Naive thymus-derived CD4-positive, alpha-beta T cell (primary cell): ENCODE measurements around the gene UBFD1. TPM values are rescaled to one million over a fixed set of nuclear protein-coding genes. Genes with fewer than 3 reads are reported as not detected.
"Not testable (repeated sequence)": the region's sequence is repeated elsewhere in the genome, so short reads cannot be mapped to it uniquely, and the experiment has no call there.

Experiments used
- ATAC-seq: fragments of 150-1000 bp; cut with Tn5 transposase; 2 replicates; pipeline ENCODE4 v1.10.0; 2021; ENCODE audit warnings: mild to moderate bottlenecking, moderate library complexity
- CTCF ChIA-PET: fragments of 350-600 bp; sonication (Branson Sonifier 250); formaldehyde crosslinking; loops from one replicate; lab custom pipeline; 2021; ENCODE audit warnings: antibody characterized with exemption; lab: Charles Lee
- POLR2A ChIA-PET: fragments of 350-600 bp; sonication (Branson Sonifier 250); formaldehyde crosslinking; loops from one replicate; lab custom pipeline; 2021; ENCODE audit warnings: antibody characterized with exemption, inconsistent platforms; lab: Charles Lee
- DNase-seq, 9 donors: peaks; one replicate each; pipeline versions ENCODE4 v3.0.0 to v3.0.0-alpha.2; 2020 to 2022; ENCODE audit warnings: mixed read lengths in 1 of 9
- H3K27ac ChIP-seq: one replicate; pipeline ENCODE4 v1.7.0; 2013; ENCODE audit warnings: mild to moderate bottlenecking, low read depth, low read length, moderate library complexity
- H3K27me3 ChIP-seq, 2 donors: one replicate each; pipeline ENCODE4 v1.7.0; 2013; ENCODE audit warnings: low read length in 2 of 2, mild to moderate bottlenecking in 2 of 2, moderate library complexity in 2 of 2; ENCODE audit not compliant: control insufficient read depth in 2 of 2, insufficient read depth in 2 of 2
- H3K36me3 ChIP-seq, 3 experiments: 1 replicate in 2 of 3; 2 replicates in 1 of 3; pipeline ENCODE4 v1.7.0; 2013; ENCODE audit warnings: low read length in 3 of 3, mild to moderate bottlenecking in 3 of 3, moderate library complexity in 1 of 3; ENCODE audit not compliant: insufficient read depth in 3 of 3, control insufficient read depth in 2 of 3
- H3K4me1 ChIP-seq, 2 donors: one replicate each; pipeline ENCODE4 v1.7.0; 2013; ENCODE audit warnings: low read length in 2 of 2, mild to moderate bottlenecking in 2 of 2, moderate library complexity in 1 of 2; ENCODE audit not compliant: control insufficient read depth in 2 of 2, insufficient read depth in 2 of 2
- H3K4me3 ChIP-seq: 2 replicates; pipeline ENCODE4 v1.7.0; 2013; ENCODE audit warnings: mild to moderate bottlenecking, low read length
- H3K9me3 ChIP-seq, 3 experiments: 1 replicate in 2 of 3; 2 replicates in 1 of 3; pipeline ENCODE4 v1.7.0; 2013; ENCODE audit warnings: low read length in 3 of 3; ENCODE audit not compliant: control insufficient read depth in 2 of 3
- H3K27ac Mint-ChIP-seq, 9 donors: one replicate each; pipeline ENCODE4 v1.8.0; 2020 to 2022; ENCODE audit warnings: mixed read lengths in 9 of 9, mild to moderate bottlenecking in 8 of 9, moderate library complexity in 5 of 9, inconsistent platforms in 2 of 9
- H3K27me3 Mint-ChIP-seq, 5 donors: one replicate each; pipeline ENCODE4 v1.8.0; 2021 to 2022; ENCODE audit warnings: mixed read lengths in 5 of 5, mild to moderate bottlenecking in 1 of 5
- H3K36me3 Mint-ChIP-seq, 5 donors: one replicate each; pipeline ENCODE4 v1.8.0; 2020 to 2022; ENCODE audit warnings: mixed read lengths in 5 of 5, mild to moderate bottlenecking in 3 of 5, inconsistent platforms in 1 of 5
- H3K4me1 Mint-ChIP-seq, 7 donors: one replicate each; pipeline ENCODE4 v1.8.0; 2020 to 2022; ENCODE audit warnings: mixed read lengths in 7 of 7, mild to moderate bottlenecking in 3 of 7, inconsistent platforms in 1 of 7
- H3K4me3 Mint-ChIP-seq, 10 donors: one replicate each; pipeline ENCODE4 v1.8.0; 2020 to 2022; ENCODE audit warnings: mild to moderate bottlenecking in 10 of 10, mixed read lengths in 10 of 10, moderate library complexity in 6 of 10, inconsistent platforms in 2 of 10
- H3K9me3 Mint-ChIP-seq, 11 donors: one replicate each; pipeline ENCODE4 v1.8.0; 2020 to 2022; ENCODE audit warnings: mixed read lengths in 11 of 11, mild to moderate bottlenecking in 4 of 11, inconsistent platforms in 1 of 11, moderate library complexity in 1 of 11
- intact Hi-C, 2 donors: fragments of 100-400 bp; cut with micrococcal nuclease; formaldehyde crosslinking; loops; one replicate each; pipeline ENCODE4 v1.15.1; 2023
- polyA plus RNA-seq, 2 donors: library from polyadenylated mRNA; unstranded; fragments of 300-500 nt; fragmentation: Illumina TruSeq; gene quantifications; one replicate each; pipeline ENCODE4 v1.2.3, GENCODE V29; 2021
- total RNA-seq, 6 experiments: library from RNA in 5 of 6; stranded (reverse) in 5 of 6; gene quantifications; 1 replicate in 5 of 6; 2 replicates in 1 of 6; pipeline ENCODE4 v1.2.3 and lab custom pipeline; 2021 to 2026

UBFD1 gene
- total and polyA plus RNA-seq, 7 experiments from 2014 or later: 8.3 to 54.4 (median 45.9) TPM

GRCh38 chr16:23534868-23535860, 22.4 kb upstream of the UBFD1 start:
- Mint-ChIP-seq H3K9me3 (no peaks in the 10 kb centered on the region), H3K27me3 (no peaks in the 10 kb centered on the region), H3K4me3 (no peak overlapping the region), H3K27ac (no peak overlapping the region), H3K4me1 (peaks cover 0 to 2% (median 0%) of the 10 kb centered on the region in 7 donors), H3K36me3 (peaks cover 0 to 26% (median 4%) of the 10 kb centered on the region in 5 donors)
- no peak overlapping the region for H3K27ac ChIP-seq
- DNase-seq: no peak
- no peaks in the 10 kb centered on the region for H3K4me1 ChIP-seq
- ChIA-PET POLR2A (no interaction called here), CTCF (no interaction called here)
- no peaks in the 10 kb centered on the region for H3K9me3 ChIP-seq
- intact Hi-C loops: no loop called here
- no peak for ATAC-seq
- H3K4me3 ChIP-seq: no peak overlapping the region
- H3K36me3 ChIP-seq: peaks cover 0 to 79% (median 0%) of the 10 kb centered on the region in 3 experiments
- H3K27me3 ChIP-seq: no peaks in the 10 kb centered on the region

- Histone ChIP-seq H3K27me3 (no peaks in the 10 kb centered on the region), H3K4me3 (no peak overlapping the region), H3K9me3 (no peaks in the 10 kb centered on the region), H3K27ac (no peak overlapping the region), H3K4me1 (no peaks in the 10 kb centered on the region), H3K36me3 (peaks cover 0 to 77% (median 0%) of the 10 kb centered on the region in 3 experiments)
- DNase-seq: no peak
- POLR2A ChIA-PET: no interaction called here
- no peak for ATAC-seq
- no peak overlapping the region for H3K27ac Mint-ChIP-seq
- CTCF ChIA-PET: no interaction called here
- peaks cover 0 to 2% (median 0%) of the 10 kb centered on the region in 7 donors for H3K4me1 Mint-ChIP-seq
- no peaks in the 10 kb centered on the region for H3K9me3 Mint-ChIP-seq
- intact Hi-C loops: no loop called here
- no peaks in the 10 kb centered on the region for H3K27me3 Mint-ChIP-seq
- H3K4me3 Mint-ChIP-seq: no peak overlapping the region
- H3K36me3 Mint-ChIP-seq: peaks cover 0 to 25% (median 4%) of the 10 kb centered on the region in 5 donors
These were observed 21.6 kb upstream of the UBFD1 start for GRCh38 chr16:23535901-23536300.

DNA sequence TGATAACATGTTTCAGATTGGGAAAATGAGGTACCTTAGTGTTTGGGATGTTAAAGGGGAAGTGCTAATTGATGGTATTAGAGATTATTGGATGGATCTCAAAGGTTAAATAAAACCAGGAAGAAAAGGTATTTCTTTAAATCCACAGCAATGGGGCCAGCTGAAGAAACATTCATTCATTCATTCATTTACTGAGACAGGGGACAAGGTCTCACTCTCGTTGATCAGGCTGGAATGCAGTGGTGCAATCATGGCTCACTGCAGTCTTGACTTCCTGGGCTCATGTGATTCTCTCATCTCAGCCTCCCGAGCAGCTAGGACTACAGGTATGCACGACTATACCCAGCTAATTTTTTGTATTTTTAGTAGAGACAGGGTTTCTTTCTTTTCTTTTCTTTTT, 20.1 kb upstream of the UBFD1 start:
- ChIA-PET POLR2A (no interaction called here), CTCF (no interaction called here)
- H3K4me3 ChIP-seq: no peak overlapping the region
- H3K27ac Mint-ChIP-seq: no peak overlapping the region
- no peaks in the 10 kb centered on the region for H3K27me3 Mint-ChIP-seq
- peaks cover 0 to 25% (median 4%) of the 10 kb centered on the region in 5 donors for H3K36me3 Mint-ChIP-seq
- intact Hi-C loops: no loop called here
- no peaks in the 10 kb centered on the region for H3K9me3 Mint-ChIP-seq
- H3K27me3 ChIP-seq: no peaks in the 10 kb centered on the region
- no peak for ATAC-seq
- H3K27ac ChIP-seq: no peak overlapping the region
- no peak for DNase-seq
- peaks cover 0 to 70% (median 0%) of the 10 kb centered on the region in 3 experiments for H3K36me3 ChIP-seq
- H3K4me1 Mint-ChIP-seq: peaks cover 0 to 2% (median 0%) of the 10 kb centered on the region in 7 donors
- no peak overlapping the region for H3K4me3 Mint-ChIP-seq
- no peaks in the 10 kb centered on the region for H3K4me1 ChIP-seq
- H3K9me3 ChIP-seq: no peaks in the 10 kb centered on the region

GRCh38 chr16:23538919-23539278, 18.6 kb upstream of the UBFD1 start:
- intact Hi-C loops: no loop called here
- Histone ChIP-seq H3K36me3 (peaks cover 0 to 65% (median 0%) of the 10 kb centered on the region in 3 experiments), H3K27me3 (no peaks in the 10 kb centered on the region), H3K4me3 (no peak overlapping the region), H3K9me3 (no peaks in the 10 kb centered on the region), H3K4me1 (no peaks in the 10 kb centered on the region), H3K27ac (no peak overlapping the region)
- Mint-ChIP-seq H3K4me1 (peaks cover 0 to 4% (median 0%) of the 10 kb centered on the region in 7 donors), H3K36me3 (peaks cover 0 to 21% (median 5%) of the 10 kb centered on the region in 5 donors), H3K27me3 (no peaks in the 10 kb centered on the region), H3K27ac (no peak overlapping the region), H3K4me3 (no peak overlapping the region), H3K9me3 (no peaks in the 10 kb centered on the region)
- DNase-seq (no peak), ATAC-seq (no peak)
- ChIA-PET CTCF (interaction anchor here (0.6 kb wide), 1 partner anchor 73 kb away, joined by 3 read pairs; no protein-coding TSS in a partner anchor), POLR2A (no interaction called here)

DNA sequence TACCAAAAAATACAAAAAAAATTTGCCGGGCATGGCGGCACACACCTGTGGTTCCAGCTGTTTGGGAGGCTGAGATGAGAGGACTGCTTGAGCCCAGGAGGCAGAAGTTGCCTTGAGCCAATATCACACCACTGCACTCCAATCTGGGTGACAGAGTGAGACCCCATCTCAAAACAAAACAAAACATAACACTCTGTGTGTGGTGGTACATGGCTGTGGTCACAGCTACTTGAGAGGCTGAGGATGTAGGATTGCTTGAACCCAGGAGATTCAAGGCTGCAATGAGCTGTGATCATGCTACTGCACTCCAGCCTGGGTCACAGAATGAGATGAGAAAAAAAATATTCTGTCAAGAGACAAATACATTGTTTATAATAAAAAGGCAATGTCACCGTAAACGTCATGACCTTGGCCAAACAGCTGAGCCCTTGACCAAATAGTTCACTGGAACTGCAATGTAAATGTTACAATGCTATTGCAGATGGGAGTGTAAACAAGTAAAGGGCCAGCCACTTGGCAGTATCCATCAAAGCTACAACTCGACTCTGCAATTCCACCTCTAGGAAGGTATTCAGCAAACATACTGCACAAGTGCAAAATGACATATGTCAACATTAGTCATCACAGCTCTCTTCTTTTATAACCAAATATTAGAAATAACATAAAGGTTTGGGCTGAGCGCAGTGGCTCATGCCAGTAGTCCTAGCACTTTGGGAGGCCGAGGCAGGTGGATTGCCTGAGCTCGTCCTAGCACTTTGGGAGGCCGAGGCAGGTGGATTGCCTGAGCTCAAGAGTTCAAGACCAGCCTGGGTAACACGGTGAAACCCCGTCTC, 17.3 kb upstream of the UBFD1 start:
- H3K27me3 Mint-ChIP-seq: no peaks in the 10 kb centered on the region
- POLR2A ChIA-PET: interaction anchor here (0.6 kb wide), 2 partner anchors 87 to 657 kb away, joined by 3 read pairs; no protein-coding TSS in a partner anchor
- H3K36me3 Mint-ChIP-seq: peaks cover 0 to 16% (median 5%) of the 10 kb centered on the region in 5 donors
- Histone ChIP-seq H3K27ac (no peak overlapping the region), H3K4me3 (no peak overlapping the region), H3K36me3 (peaks cover 0 to 65% (median 0%) of the 10 kb centered on the region in 3 experiments), H3K4me1 (no peaks in the 10 kb centered on the region), H3K9me3 (no peaks in the 10 kb centered on the region), H3K27me3 (no peaks in the 10 kb centered on the region)
- H3K4me3 Mint-ChIP-seq: no peak overlapping the region
- H3K9me3 Mint-ChIP-seq: no peaks in the 10 kb centered on the region
- CTCF ChIA-PET: interaction anchor here (0.6 kb wide), 2 partner anchors 66 to 266 kb away, joined by 6 to 7 read pairs; no protein-coding TSS in a partner anchor
- DNase-seq (no peak), ATAC-seq (no peak)
- intact Hi-C loops: no loop called here
- no peak overlapping the region for H3K27ac Mint-ChIP-seq
- H3K4me1 Mint-ChIP-seq: peaks cover 0 to 4% (median 0%) of the 10 kb centered on the region in 7 donors

DNA sequence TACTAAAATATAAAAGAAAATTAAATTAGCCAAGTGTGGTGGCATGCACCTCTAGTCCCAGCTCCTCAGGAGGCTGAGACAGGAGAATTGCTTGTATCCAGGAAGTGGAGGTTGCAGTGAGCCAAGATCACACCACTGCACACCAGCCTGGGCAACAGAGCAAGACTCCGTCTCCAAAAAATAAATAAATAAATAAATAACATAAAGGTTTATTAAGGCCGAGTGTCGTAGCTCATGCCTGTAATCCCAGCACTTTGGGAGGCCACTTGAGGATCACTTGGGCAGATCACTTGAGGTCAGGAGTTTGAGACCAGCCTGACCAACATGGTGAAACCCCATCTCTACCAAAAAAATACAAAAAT, 16.7 kb upstream of the UBFD1 start:
- ATAC-seq, H3K27ac Mint-ChIP-seq, H3K27ac ChIP-seq, H3K4me3 ChIP-seq, H3K27me3 Mint-ChIP-seq, intact Hi-C loops, H3K9me3 Mint-ChIP-seq, H3K4me1 ChIP-seq, H3K27me3 ChIP-seq, H3K4me3 Mint-ChIP-seq, H3K4me1 Mint-ChIP-seq, POLR2A ChIA-PET, CTCF ChIA-PET, H3K9me3 ChIP-seq, DNase-seq: not testable (repeated sequence)
- peaks cover 0 to 12% (median 5%) of the 10 kb centered on the region in 5 donors for H3K36me3 Mint-ChIP-seq
- peaks cover 0 to 65% (median 4%) of the 10 kb centered on the region in 3 experiments for H3K36me3 ChIP-seq
